CD1c-positive myeloid dendritic cell (primary cell): ENCODE measurements around the gene SEMA4D.

Experiments
- DNase-seq: peaks from one replicate; pipeline ENCODE4 v3.0.0-alpha.2; 2016; ENCODE audit errors: extremely low spot score

SEMA4D gene

GRCh38 chr9:89411759-89412158, 86.2 kb downstream of the SEMA4D start:
- no peak for DNase-seq

- DNase-seq, result peak; percentile 67
Observed at GRCh38 chr9:89410641-89411350, 87.1 kb downstream of the SEMA4D start.

- no peak for DNase-seq
Observed at GRCh38 chr9:89410022-89410421, 87.9 kb downstream of the SEMA4D start.

GRCh38 chr9:89409466-89409865, 88.4 kb downstream of the SEMA4D start:
- peak; percentile 36 for DNase-seq

- peak; percentile 48 for DNase-seq
Observed at GRCh38 chr9:89408628-89409101, 89.2 kb downstream of the SEMA4D start.

GRCh38 chr9:89407070-89407469, 90.8 kb downstream of the SEMA4D start:
- no peak for DNase-seq

GRCh38 chr9:89405826-89406225, 92.1 kb downstream of the SEMA4D start:
- peak; percentile 64 for DNase-seq

DNA sequence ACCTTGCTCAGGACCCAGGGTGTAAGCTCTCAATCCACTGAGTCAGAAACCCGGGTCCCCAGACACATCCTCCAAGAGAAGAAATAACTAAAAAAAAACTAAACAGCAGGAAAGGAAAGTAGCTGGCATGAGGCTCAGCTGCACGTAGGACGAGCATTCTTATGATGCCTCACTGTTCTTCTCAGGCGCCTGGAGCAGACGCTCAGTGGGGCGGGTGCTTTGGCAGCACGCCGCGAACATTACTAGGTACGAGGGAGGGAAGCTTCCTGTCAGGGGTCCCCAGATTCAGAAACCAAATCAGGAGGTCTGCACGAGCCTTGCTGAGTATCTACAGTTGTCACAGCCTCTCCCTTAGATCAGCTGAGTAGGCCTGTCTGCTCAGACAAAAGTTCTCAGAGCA, 93.8 kb downstream of the SEMA4D start:
- DNase-seq, result no peak

GRCh38 chr9:89402695-89403427, 95.1 kb downstream of the SEMA4D start:
- DNase-seq, result no peak

DNA sequence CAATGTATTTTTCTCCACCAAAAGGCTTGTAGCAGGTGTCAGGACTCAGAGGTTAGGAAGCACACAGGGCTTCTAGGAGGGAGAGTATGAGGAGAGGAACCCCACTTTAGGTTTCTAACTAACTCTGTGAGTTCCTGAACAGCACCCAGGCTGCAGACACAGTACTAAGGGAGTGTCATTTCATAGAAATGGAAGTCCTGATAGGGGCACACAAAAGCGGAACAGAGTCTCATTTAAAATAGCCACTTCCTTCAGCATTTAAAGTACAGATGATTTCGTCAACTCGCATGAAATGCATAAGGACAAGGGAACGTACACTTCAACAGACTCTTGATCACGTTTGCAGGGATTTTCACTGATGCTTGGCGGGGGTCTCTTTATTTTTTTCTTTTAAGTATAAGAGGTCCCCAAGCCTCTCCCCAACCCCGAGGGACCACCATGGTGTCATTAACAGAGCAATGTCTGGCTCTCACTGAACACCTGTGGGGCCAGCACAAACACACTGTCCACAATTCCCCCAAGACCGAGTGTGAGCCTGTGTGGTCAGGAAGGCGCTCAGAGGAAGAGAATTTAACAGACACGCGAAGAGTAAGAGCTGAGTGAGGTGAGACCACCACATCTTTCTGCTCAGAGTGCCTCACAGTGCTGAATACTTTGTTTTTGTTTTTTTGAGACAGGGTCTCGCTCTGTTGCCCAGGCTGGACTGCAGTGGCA, 97.4 kb downstream of the SEMA4D start:
- DNase-seq, result peak; percentile 88

- no peak for DNase-seq
Observed at GRCh38 chr9:89398621-89399020, 99.3 kb downstream of the SEMA4D start.

- DNase-seq, result no peak
Observed at GRCh38 chr9:89397471-89397870, 100.4 kb downstream of the SEMA4D start.

DNA sequence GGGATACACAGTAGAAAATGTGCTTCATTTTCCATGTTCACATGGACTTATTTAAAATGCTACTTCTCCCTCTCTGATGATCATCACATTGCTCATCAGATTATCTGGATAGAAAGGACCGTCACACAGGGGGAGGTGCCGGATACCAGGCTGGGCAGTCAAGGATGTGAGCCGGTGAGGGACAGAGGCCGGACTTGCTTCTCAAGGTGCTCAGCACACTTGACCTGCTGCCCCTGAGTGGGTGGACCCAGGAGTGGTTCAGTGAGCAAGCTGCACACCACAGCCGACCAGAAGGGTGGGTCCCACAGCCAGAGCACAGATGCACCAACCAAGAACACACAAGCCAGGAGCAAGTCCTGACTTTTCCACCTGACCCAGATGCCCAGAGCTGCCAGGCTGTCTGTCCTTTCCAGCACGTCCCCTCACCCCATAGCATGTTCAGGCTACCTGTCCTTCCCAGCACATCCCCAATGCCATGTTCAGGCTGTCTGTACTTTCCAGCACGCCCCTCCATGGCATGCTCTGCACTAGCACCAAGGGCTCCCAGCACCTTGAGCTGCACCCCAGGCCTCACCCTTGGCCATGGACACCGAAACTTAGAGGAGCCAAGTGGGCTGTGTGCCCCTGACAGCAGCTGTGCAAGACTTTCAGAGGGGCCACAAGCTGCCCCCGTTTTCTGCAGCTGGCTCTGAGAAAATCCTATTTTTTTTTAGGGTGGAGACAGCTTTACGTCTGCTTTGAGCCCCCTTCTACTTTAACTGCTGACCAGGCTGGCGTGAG, 101.8 kb downstream of the SEMA4D start:
- DNase-seq, result no peak

DNA sequence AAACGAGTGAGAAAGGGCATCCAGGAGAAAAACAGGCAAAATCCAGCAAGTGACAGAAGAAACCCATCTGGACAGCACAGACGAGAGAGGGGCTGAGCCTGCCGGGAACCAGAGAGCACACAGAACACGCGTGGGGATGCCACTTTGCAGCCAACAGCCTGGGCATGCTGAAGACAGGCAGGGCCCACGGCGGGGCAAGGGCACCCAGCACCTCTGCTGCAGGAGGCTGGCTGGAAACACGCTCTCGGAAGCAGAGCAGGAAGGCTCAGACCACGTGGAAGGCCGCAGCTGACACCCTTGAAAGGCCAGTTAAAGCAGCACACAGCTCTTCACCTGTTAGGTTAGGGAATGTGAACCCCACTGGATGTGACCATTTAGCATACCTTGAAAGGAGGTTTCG, 103.5 kb downstream of the SEMA4D start:
- DNase-seq, result no peak

GRCh38 chr9:89391585-89391984, 106.3 kb downstream of the SEMA4D start:
- no peak for DNase-seq

DNA sequence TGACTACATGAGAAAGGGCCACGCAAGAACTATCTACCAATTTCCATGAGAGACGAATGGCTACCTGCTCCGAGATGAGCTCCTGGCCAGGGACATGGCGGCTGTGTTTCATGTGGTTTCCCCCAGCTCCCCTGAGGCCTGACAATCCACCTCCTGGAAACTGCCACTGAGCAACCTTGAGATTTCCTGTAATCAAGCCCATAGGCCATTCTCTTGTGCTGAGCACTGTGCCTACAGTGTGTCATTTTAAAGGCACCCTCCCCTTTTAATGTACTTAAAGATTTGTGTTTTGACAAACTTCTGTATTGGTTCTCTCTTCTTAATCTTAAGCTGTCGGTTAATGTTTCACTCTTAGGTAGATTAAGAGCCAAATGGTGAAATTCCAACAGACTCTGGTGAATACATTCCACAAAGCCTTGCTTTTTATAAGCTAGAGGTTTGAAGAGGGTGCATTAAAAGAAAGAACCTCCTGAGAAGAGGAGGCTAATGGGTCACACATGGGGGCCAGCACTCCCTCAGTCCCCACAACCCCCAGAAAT, 107.3 kb downstream of the SEMA4D start:
- DNase-seq, result no peak

GRCh38 chr9:89390068-89390555, 107.8 kb downstream of the SEMA4D start:
- DNase-seq, result no peak

DNA sequence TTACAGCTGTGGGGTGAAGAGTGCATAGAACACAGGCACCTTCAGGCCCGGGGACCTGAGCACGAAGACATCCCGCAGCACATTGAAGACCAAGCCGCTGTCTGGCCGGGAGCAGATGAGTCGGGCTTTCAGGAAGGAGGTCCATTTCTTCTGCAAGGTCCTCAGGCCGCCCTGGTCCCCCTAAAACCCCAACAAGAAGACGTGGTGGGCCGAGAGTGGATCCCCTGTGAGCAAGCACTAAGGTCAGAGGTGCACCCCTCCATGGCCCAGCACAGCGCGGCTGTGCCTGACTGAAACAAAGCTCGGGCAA, 109.1 kb downstream of the SEMA4D start:
- DNase-seq, result no peak

DNA sequence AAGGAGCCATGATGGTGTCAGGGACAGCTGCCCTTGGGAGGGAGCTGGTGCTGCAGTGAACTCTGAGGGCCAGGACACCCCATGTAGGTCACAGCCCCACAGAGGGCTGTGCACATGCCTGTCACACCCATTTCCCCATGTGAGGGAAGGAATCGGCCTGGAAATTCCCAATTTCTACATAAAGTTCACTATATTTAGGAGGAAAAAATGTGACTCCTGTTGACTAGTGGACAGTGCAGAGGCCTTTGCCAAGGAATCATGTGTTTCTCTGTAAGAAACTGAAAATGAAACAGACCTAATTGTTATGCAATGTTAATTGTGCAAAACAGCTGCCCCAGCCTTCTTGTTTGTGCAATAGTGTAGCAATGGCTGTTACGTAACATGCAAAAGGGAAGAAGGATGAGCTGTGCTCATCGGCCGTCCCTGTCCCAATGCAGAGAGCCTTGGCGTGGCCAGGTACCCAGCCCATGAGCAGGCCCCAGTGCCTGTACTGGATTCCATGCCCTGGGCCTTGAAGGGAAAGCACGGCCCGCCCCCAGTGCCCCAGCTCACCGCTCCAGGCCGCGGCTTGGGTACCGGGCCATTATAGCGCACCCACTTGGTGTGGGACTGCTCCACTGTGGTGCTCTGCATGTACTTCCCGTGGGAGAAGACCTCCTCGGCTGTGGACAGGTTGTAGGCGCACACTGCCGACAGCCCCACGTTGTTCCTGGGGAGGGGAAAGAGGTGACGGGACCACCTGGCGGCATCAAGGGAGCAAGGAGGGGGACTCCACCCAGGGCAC, 109.6 kb downstream of the SEMA4D start:
- DNase-seq, result peak; percentile 96

DNA sequence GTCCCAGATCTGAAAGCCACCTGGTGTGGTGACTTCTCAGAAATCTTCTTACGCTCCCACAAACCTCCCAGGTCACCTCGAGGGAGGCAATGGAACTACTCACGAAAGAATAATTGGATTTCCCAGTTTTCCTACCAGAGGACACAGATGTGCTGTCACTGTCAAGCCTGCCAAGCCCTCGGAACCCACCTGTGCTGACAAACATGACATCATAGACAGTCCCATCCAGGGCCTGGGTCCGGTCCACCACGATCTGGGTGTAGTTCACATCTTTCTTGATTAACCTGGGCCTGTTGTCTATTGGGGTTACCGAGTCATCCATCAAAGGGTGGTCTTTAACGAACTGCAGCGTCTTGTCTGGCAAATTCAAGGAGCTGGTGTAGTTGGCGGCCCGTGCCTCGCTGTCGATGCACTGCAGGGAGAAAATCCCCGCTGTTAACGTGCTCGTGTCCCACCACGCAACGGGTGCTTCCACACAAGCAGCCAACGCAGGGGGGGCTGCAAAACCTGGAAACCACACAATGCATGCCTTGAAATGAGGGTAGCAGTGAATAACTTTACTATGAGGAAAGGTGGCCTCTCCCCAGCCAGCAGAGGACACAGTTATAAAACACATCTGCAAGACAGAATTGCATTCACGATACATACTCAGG, 110.6 kb downstream of the SEMA4D start:
- no peak for DNase-seq
